Prostate gland (tissue), 2 donors: ENCODE data around the gene PIP4K2B.

Experiments
- POLR2A ChIP-seq: fragments of 450-650 bp; IDR thresholded peaks from one replicate; pipeline ENCODE4 v1.6.1; 2016; ENCODE audit warnings: antibody characterized with exemption, mild to moderate bottlenecking
- TF ChIP-seq, protein P1 (sequence below), 4 experiments: fragments of 200-600 bp in 2 of 4; fragments of 450-650 bp in 2 of 4; sonication (generic) in 2 of 4; IDR thresholded peaks; 1 replicate in 3 of 4; 2 replicates in 1 of 4; pipeline ENCODE4 v1.5.1; 2016 to 2019; ENCODE audit warnings: antibody characterized with exemption in 4 of 4, mild to moderate bottlenecking in 2 of 4, moderate library complexity in 2 of 4

DNA sequence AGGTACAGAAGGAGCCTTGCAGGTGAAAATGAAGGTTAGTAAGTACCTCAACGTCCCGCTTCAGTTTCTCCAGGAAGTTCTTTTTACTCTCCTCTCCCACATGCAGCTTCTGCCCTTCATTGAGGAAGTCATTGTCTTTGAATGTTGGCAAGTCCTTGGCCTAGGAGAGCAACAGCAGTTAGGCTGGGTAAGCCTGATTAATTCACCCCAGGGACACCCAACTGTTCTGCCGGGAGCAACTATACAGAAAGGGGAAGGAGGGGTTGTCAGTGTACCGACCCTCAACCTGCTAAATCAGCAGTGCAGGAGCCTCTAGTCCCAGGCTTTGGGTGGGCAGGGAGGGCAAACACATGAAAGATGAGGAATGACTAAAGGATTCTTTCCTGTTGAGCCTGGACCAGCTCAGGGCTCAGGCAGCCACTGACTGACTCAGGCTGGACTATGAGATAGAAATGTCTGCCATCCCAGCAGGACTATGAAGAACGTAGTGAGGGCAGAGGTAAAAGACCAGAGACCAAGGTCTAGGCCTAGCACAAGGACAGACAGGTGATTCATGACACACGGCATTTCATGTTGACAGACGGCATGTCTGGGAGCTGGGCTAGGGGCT is 21.6 kb downstream of the PIP4K2B start:
- no peak for TF ChIP-seq POLR2A
- TF ChIP-seq, protein P1, sequence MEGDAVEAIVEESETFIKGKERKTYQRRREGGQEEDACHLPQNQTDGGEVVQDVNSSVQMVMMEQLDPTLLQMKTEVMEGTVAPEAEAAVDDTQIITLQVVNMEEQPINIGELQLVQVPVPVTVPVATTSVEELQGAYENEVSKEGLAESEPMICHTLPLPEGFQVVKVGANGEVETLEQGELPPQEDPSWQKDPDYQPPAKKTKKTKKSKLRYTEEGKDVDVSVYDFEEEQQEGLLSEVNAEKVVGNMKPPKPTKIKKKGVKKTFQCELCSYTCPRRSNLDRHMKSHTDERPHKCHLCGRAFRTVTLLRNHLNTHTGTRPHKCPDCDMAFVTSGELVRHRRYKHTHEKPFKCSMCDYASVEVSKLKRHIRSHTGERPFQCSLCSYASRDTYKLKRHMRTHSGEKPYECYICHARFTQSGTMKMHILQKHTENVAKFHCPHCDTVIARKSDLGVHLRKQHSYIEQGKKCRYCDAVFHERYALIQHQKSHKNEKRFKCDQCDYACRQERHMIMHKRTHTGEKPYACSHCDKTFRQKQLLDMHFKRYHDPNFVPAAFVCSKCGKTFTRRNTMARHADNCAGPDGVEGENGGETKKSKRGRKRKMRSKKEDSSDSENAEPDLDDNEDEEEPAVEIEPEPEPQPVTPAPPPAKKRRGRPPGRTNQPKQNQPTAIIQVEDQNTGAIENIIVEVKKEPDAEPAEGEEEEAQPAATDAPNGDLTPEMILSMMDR (IDR thresholded peaks at IDR 0.05) = no peak
